K562 treated with DMSO at 1 percent for 24 hours (cell line): ENCODE results near the gene SERPINA3. TPM values are rescaled to one million over a fixed set of nuclear protein-coding genes. Genes with fewer than 3 reads are reported as not detected.

Experiments used
- total RNA-seq: library from RNA; unstranded; fragments of 300-600 nt; gene quantifications from 2 replicates; pipeline ENCODE4 v1.2.3, GENCODE V29; 2022; ENCODE audit warnings: low read depth; ENCODE audit not compliant: insufficient read depth

The SERPINA3 gene
- not detected in 2 replicates for total RNA-seq

DNA sequence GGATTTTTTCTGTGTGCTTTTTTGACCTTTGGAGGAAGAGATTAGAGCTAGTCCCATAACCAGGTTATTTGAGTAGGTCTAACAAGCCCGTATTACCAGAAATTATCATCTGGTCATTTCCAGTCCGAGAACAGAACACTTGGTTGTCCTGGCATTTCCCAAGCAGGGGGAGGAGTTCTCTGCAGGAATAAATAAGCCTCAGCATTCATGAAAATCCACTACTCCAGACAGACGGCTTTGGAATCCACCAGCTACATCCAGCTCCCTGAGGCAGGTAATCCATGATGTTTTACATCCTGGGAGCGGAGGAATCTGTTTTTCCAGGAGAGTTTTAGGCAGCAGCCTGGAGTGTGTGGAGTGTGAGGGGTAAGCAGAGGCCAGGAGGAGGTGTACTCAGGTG, at the start of gene SERPINA3:
TSS of gene SERPINA3 (plus strand) at position 218 of the 400 bp plus-strand sequence. CDS start 2,051 bp downstream, outside the sequence.

DNA sequence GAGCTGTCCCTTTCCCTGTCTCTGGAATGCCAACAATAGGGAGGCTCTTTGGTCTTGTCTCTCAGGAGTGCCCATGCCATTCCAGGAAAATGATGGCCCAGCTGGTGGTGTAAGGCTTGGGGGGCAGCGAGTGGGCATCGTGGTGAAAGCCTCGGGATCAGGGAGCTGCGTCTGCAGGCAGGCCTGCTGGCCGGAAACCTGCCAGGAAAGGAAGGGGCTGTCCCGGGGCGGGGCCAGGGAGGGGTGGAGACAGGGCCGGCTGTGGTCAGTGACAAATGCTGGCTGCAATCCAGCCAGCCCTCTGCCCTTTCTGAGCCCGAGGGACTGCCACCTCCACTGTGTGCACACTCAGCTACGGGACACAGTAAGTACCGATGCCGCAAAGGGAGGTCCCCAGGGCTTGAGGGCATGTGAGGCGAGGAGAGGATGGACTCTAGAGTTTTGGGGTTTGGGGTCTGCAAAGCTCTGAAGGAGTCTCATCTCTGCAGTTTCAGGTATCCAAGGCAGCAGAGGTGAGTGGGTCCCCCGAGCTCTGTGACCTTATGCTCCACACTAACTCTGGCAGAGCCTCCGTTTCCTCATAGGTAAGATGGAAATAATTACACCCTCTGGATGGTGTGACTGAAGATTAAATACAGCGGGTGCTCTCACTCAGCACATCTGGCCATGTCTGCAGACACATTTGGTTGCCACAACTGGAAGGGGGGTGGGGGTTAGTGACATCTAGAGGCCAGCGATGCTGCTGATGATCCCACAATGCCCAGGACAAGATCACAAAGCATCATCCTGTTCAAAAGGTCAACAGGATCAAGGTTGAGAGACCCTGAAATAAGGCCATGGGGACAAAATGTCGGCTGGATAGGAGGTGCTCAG, 30.8 kb upstream of the SERPINA3 start, which contains the start of gene SERPINA5:
TSS of gene SERPINA5 (plus strand) at position 300 of the 873 bp plus-strand sequence. CDS start 5,937 bp downstream, outside the sequence.

Other genes with a start within 250 kb of the SERPINA3 start
- not detected in 2 replicates for gene SERPINA2, start 245.7 kb upstream of the SERPINA3 start, total RNA-seq
- not detected in 2 replicates for gene SERPINA1, start 223.8 kb upstream of the SERPINA3 start, total RNA-seq
- not detected in 2 replicates for gene SERPINA11, start 159.6 kb upstream of the SERPINA3 start, total RNA-seq
- gene SERPINA9, start 136.2 kb upstream of the SERPINA3 start, total RNA-seq, result not detected in 2 replicates
- not detected in 2 replicates for gene SERPINA12, start 102.9 kb upstream of the SERPINA3 start, total RNA-seq
- not detected in 2 replicates for gene SERPINA4, start 50.9 kb upstream of the SERPINA3 start, total RNA-seq
- not detected in 2 replicates for gene SERPINA5, start 31.0 kb upstream of the SERPINA3 start, total RNA-seq
- gene GSC, start 157.7 kb downstream of the SERPINA3 start, total RNA-seq, result not detected in 2 replicates